Measurements from ENCODE around the gene RNF187.
"Not testable (repeated sequence)": the region's sequence is repeated elsewhere in the genome, so short reads cannot be mapped to it uniquely, and the experiment has no call there.

GRCh38 chr1:228468188-228468587 is 19.0 kb upstream of the RNF187 start:
- TF ChIP-seq CTCF, POLR2AphosphoS5 (IDR thresholded peaks at IDR 0.05): not testable (repeated sequence)

Data from esophagus muscularis mucosa (tissue), 3 donors.